KOPT-K1 (cell line): ENCODE data around the gene NDUFS8.

Experiments used
- H3K27ac ChIP-seq: fragments of 200-600 bp; sonication (generic); 2 replicates; pipeline ENCODE4 v1.5.1; 2016; ENCODE audit warnings: antibody characterized with exemption, mild to moderate bottlenecking, low read depth, low read length; ENCODE audit not compliant: poor library complexity, severe bottlenecking
- H3K36me3 ChIP-seq: fragments of 200-600 bp; sonication (generic); 2 replicates; pipeline ENCODE4 v1.5.1; 2017; ENCODE audit warnings: antibody characterized with exemption, mild to moderate bottlenecking, low read length, moderate library complexity; ENCODE audit not compliant: insufficient read depth
- H3K9me3 ChIP-seq: fragments of 200-600 bp; sonication (generic); 2 replicates; pipeline ENCODE4 v1.5.1; 2017; ENCODE audit warnings: antibody characterized with exemption, low read length, mild to moderate bottlenecking; ENCODE audit not compliant: insufficient read depth, poor library complexity, severe bottlenecking

Gene NDUFS8

DNA sequence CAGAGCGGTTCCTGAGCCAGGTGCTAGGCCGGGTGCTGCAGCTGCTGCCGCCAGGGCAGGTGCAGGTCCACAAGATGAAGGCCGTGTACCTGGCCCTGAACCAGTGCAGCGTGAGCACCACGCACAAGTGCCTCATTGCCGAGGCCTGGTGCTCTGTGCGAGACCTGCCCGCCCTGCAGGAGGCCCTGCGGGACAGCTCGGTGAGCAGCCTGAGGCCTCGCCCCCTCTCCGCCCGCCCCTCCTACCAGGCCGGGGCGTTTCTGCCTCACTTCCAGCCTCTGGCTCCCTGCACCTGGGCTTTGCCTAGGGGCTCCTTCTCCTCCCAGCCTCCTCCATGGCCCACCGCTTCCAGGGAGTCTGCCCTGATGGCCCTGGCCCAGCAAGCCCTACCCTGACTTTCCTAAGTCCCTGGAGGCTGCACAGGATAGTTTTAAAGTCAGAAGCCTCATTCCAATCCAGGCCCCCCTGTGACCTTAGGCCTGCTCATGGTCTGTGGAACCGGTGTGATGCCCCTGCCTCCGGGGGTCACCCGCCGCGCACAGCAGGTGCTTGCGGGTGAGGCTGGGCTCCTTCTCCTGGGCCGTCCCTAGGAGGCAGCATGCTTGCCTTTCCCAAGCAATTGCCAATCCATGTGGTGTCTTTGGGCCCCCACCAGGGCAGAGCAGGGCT is 13.8 kb downstream of the NDUFS8 start:
- Histone ChIP-seq H3K36me3 (peaks cover 75% of the 10 kb centered on the region), H3K9me3 (no peaks in the 10 kb centered on the region), H3K27ac (no peak overlapping the region)

DNA sequence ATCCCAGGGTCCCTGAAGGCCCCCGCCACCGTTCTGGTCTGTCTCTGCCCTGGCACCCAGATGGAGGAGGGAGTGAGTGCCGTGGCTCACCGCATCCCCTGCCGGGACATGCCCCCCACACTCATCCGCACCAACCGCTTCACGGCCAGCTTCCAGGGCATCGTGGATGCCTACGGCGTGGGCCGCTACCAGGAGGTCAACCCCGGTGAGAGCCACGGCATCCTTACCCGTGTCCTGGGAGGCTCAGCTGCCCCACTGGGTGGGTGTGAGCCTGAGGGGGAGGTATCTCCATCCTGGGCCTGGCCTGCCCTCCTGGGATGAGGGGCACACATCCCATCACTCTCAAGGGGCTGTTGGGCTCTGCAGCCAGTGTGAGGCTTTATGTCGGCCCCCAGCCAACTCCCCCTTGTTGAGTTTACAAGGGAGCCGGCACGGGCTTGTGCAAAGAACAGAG is 14.4 kb downstream of the NDUFS8 start:
- Histone ChIP-seq H3K9me3 (no peaks in the 10 kb centered on the region), H3K27ac (no peak overlapping the region), H3K36me3 (peaks cover 82% of the 10 kb centered on the region)

DNA sequence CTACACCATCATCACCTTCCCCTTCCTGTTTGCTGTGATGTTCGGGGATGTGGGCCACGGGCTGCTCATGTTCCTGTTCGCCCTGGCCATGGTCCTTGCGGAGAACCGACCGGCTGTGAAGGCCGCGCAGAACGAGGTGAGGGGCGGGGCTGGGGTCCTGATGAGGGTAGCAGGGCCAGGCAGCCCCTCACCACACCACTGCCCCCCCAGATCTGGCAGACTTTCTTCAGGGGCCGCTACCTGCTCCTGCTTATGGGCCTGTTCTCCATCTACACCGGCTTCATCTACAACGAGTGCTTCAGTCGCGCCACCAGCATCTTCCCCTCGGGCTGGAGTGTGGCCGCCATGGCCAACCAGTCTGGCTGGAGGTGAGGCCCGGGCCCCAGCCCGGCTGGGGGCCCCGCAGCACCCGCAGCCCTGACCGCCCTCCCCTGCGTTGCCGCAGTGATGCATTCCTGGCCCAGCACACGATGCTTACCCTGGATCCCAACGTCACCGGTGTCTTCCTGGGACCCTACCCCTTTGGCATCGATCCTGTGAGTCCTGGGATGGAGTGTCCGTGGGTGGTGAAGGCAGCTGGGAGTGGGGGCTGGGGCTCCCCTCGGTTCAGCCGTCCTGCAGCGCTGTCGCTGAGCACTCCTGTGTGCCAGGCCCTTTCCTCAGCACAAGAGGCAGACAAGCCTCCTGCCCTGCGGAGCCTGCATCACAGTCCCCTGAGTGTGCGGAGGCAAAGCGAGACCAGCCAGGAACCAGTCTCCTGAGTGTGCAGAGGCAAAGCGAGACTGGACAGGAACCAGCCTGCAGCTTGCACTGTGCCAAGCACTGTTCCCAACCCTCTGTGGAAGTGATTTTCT is 17.2 kb downstream of the NDUFS8 start:
- H3K9me3 ChIP-seq = no peaks in the 10 kb centered on the region
- no peak overlapping the region for H3K27ac ChIP-seq
- peaks cover 99% of the 10 kb centered on the region for H3K36me3 ChIP-seq

DNA sequence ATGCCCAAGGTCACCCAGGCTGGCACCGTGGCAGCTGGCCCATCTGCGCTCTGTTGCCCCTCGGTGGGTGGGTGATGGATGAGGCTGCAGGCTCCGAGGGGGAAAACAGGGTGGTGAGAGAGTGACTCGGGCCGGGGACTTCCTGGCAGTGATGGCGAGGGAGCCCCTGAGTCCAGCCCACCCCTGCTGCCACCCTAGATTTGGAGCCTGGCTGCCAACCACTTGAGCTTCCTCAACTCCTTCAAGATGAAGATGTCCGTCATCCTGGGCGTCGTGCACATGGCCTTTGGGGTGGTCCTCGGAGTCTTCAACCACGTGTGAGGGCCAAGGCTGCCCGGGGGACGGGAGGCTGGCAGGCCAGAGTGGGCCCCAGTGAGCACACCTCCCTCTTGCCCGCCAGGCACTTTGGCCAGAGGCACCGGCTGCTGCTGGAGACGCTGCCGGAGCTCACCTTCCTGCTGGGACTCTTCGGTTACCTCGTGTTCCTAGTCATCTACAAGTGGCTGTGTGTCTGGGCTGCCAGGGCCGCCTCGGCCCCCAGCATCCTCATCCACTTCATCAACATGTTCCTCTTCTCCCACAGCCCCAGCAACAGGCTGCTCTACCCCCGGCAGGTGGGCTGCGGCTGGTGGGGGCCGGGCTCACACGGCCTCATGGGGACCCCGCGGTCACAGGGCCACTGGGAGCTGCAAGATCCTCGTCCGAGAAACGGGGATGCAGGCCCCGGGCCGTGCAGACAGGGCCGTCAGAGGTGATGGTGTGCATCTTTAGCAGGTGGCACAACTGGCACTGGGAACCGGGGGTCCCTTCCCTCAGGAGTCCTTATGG is 18.4 kb downstream of the NDUFS8 start:
- Histone ChIP-seq H3K27ac (no peak overlapping the region), H3K9me3 (no peaks in the 10 kb centered on the region), H3K36me3 (peaks cover 99% of the 10 kb centered on the region)

DNA sequence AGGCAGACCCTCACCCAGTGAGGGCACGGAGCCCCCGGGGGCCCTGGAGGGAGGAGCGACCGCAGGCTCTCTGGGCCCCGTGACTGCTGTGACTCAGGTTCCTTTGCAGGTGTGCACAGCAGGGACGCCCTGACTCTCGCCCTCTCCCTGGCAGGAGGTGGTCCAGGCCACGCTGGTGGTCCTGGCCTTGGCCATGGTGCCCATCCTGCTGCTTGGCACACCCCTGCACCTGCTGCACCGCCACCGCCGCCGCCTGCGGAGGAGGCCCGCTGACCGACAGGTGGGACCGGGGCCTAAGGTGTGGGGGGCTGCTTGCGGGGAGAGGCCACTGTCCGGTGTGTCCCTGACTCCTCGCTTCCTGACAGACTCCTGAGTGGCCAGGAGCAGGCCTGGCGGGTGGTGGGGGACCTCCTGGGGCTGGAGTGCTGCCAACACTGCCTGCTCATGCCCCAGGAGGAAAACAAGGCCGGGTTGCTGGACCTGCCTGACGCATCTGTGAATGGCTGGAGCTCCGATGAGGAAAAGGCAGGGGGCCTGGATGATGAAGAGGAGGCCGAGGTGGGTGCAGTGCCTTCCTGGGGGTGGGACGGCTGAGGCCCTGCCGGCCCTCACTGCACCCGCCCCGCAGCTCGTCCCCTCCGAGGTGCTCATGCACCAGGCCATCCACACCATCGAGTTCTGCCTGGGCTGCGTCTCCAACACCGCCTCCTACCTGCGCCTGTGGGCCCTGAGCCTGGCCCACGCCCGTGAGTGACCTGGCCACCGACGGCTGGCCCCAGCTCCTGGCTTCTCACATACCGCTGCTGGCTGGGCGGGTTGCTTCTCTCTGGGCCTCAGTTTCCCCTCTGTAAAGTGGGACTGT is 19.3 kb downstream of the NDUFS8 start:
- Histone ChIP-seq H3K27ac (no peak overlapping the region), H3K36me3 (peaks cover 97% of the 10 kb centered on the region), H3K9me3 (no peaks in the 10 kb centered on the region)

DNA sequence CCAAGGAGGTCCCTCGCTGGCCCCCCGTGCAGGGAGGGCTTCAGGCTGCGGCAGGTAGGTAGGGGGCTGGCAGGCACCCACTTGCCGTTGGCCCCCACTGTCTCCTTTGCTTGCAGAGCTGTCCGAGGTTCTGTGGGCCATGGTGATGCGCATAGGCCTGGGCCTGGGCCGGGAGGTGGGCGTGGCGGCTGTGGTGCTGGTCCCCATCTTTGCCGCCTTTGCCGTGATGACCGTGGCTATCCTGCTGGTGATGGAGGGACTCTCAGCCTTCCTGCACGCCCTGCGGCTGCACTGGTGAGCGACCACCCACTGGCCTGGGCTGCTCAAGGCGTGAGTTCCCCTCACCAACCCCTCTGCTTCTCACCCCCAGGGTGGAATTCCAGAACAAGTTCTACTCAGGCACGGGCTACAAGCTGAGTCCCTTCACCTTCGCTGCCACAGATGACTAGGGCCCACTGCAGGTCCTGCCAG is 19.9 kb downstream of the NDUFS8 start:
- no peak overlapping the region for H3K27ac ChIP-seq
- H3K36me3 ChIP-seq = peaks cover 90% of the 10 kb centered on the region
- H3K9me3 ChIP-seq = no peaks in the 10 kb centered on the region

DNA sequence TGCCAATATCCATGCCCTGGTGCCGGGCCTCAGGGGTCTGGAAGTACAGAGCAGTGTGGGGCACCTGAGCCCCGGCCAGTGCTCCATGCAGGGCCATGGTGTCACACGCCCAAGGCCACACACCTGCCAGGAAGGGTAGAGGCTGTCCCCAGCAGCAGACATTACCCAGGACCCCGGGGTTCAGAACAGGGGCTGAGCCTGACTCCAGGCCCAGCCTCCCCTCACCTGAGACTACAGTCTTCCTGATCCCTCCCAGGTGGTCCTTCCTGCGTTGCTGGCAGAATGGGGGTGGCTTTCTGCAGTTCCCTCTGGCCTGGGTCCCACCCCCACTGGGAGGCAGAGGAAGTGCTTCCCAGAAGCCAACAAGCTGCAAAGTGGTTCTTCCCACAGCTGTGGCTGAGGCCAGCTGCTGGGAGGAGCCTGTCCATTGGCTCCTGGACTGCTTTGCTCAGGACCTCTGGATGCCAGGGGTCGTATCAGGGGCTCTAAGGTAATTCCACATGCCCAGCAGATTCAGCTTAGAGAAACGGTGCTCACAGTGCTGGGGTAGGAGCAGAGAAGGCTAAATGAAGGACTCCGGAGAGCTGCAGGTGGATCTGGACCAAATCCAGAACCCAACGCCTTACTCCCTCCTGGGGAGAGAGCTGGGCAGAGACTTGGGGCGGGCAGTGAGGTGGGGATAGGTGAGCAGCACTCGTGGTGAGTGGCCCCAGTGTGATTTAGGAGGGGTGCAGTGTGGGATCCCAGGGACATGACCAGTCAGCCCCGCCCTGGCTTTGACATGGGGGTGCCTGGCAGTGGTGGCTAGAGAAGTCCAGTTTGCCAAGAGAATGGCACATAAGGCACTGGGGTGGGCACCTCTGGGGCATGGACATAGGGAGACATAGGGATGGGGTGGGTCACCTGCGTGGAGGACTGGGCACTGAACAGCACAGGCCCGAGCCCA is 21.0 kb downstream of the NDUFS8 start:
- H3K27ac ChIP-seq = no peak overlapping the region
- no peaks in the 10 kb centered on the region for H3K9me3 ChIP-seq
- H3K36me3 ChIP-seq = peaks cover 80% of the 10 kb centered on the region

DNA sequence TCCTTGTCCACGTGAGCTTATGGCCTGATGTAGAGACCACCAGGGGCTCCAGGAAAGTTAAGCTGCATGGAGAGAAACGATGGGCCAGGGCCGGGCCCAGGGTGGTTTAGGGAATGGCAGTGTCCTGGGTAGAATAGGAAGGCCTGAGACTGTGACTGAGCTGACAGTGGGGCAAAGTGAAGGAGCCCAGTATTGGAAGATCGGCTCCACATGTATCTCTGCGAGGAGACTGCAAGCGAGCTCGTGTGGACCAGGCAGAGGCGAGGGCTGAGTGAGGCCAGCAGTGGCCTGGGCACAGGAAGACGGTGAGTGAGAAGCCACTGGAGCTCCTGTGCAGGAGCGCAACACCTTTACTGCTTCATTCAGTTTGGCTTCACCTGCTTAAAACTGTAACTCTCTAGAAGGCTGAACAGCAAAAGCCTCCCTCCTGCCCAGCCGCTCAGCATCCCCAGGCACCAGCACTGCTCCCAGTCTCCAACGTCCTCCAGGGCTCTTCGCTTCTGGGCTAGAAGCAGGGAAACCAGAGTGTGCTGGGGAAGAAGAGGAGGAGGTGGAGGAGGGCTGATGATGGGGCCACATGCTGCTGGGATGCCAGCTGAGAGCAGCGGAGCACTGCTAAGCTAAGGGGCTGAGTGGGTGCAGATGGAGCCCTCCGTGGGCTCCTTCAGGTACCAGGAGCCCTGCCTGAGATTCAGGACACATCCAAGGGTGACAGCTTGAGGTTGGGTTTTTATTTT is 21.8 kb downstream of the NDUFS8 start:
- Histone ChIP-seq H3K27ac (no peak overlapping the region), H3K36me3 (peaks cover 72% of the 10 kb centered on the region), H3K9me3 (no peaks in the 10 kb centered on the region)

DNA sequence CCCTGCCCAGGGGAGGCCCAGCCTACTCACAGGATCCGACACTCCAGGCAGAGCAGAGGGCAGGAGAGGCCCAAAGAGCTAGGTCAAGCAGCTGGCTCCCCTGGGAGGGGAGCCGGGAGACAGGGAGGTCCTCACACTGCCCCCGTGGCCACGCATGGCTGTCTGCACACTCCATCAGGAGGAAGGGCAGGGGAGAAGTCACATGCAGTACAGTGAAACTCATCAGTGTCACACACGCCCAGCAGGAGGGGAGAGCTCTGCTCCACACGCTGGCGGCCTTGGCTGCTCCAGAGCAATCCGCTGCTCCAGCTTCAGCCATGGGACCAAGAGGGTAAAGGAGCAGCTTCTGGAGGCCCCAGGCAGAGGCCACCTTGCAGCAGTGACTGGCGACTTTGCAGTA is 22.6 kb downstream of the NDUFS8 start:
- Histone ChIP-seq H3K36me3 (peaks cover 65% of the 10 kb centered on the region), H3K27ac (no peak overlapping the region), H3K9me3 (no peaks in the 10 kb centered on the region)

DNA sequence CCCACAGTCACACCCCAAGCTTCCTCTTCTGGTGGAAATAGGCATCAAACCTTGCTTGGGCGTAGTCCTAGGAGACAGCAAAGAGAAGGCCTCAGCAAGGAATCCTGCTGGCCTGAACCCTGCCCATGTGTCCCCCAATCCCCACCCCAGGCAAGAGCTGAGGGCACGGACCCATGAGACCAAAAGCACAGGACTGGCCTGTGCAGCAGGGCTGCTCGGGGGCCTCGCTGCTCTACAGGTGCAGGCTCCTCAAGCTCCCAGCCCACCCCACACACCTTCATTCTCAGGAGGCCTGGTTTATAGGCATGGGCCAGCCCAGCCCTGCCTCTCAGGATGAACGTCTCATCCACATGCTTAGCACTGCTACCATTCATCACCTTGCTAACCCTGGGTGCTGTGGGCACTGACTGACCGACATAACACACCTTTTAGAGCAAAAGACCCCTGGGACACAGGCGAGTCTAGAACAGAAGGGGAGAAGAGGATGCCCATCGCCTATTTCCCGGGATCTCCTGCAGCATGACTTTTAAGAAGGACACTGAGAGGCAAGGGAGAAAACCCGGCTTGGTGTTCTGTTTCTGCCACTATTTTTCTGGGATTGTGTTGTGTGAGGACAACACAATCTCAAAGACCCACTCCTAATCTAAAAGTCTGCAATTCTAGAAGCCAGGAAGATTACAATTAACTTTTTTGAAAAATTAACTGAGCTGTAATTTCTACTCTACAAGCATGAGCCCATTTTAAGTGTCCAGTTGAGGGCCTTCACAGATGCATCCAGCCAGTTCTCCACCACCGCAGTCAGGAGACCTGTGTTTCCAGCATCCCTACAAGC is 23.7 kb downstream of the NDUFS8 start:
- H3K27ac ChIP-seq = no peak overlapping the region
- no peaks in the 10 kb centered on the region for H3K9me3 ChIP-seq
- peaks cover 64% of the 10 kb centered on the region for H3K36me3 ChIP-seq

DNA sequence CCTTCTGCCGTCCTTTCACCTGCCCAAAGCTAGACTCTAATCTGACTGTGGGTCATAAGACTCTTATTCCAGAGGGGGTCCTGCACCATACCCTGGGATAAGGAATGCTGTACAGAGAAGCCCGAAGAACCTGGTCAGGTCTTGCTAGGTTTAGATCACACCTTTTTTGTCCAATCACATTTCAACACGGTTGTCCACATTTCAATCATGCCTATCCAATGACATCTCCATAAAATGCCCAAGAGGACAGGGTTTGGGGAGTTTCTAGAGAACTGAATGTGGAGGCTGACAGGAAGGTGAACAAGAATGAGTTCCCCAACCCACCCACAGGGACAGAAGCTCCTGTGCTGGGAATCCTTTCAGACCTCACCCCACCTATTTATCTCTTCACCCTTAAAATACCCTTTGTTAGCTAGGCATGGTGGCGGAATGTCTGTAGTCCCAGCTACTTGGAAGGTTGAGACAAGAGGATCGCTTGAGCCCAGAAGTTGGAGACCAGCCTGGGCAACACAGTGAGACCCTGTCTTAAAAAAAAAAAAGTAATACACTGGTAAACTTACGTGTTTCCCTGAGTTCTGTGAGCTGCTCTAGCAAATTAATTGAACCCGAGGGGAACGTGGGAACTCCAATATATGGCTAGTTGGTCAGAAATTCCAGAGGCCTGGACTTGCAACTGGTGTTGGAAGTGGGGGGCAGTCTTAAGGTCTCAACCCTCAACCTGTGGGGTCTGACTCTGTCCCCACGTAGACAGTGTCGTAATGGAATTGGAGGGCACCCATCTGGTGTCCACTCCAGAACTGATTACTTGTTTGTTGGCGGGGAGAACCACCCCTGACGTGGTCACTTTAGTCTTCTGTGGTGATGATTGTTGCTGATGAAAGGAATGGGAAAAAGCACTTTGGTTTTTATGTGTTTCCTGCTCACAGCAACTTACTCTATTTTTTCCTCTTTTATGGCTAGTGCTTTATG is 26.1 kb downstream of the NDUFS8 start:
- H3K36me3 ChIP-seq = peaks cover 58% of the 10 kb centered on the region
- no peak overlapping the region for H3K27ac ChIP-seq
- no peaks in the 10 kb centered on the region for H3K9me3 ChIP-seq
